Mucosa of descending colon (tissue), 3 donors: ENCODE data around the gene MPEG1. TPM values are rescaled to one million over a fixed set of nuclear protein-coding genes. Genes with fewer than 3 reads are reported as not detected.
A peak's percentile ranks its signal among the peaks of the same experiment; 100 is the strongest.

Source experiments
- ATAC-seq: fragments of 200-7000 bp; cut with Tn5 transposase; one replicate; pipeline ENCODE4 v1.9.1; 2020; ENCODE audit warnings: mild to moderate bottlenecking, moderate library complexity
- DNase-seq, 3 donors: peaks; one replicate each; pipeline ENCODE4 v3.0.0-alpha.2; 2020
- H3K36me3 ChIP-seq: fragments of 200-600 bp; one replicate; pipeline ENCODE4 v1.8.0; 2021; ENCODE audit warnings: low read depth, mild to moderate bottlenecking
- H3K4me1 ChIP-seq: fragments of 200-600 bp; one replicate; pipeline ENCODE4 v1.8.0; 2021; ENCODE audit warnings: low read depth, mild to moderate bottlenecking
- H3K4me3 ChIP-seq: fragments of 200-600 bp; one replicate; pipeline ENCODE4 v1.8.0; 2021; ENCODE audit warnings: mild to moderate bottlenecking
- H3K9me3 ChIP-seq: fragments of 200-600 bp; one replicate; pipeline ENCODE4 v1.8.0; 2021; ENCODE audit warnings: mild to moderate bottlenecking
- CTCF ChIP-seq: fragments of 200-600 bp; IDR thresholded peaks from one replicate; pipeline ENCODE4 v1.8.0; 2022; ENCODE audit warnings: antibody characterized with exemption, mild to moderate bottlenecking
- intact Hi-C, 2 donors: fragments of 100-400 bp; cut with DNase I in 1 of 2; cut with micrococcal nuclease in 1 of 2; formaldehyde crosslinking; loops; one replicate each; pipeline versions ENCODE4 v1.11.0 to v1.11.1; 2022; cut with DNase I, micrococcal nuclease
- long read RNA-seq, 2 donors: library from polyadenylated mRNA; unstranded; transcript quantifications; one replicate each; pipeline ENCODE4 v2.0.0, GENCODE V29; 2019 to 2021
- total RNA-seq, 3 donors: library from RNA; stranded (reverse); fragmentation: NEBNext Ultra II Directional in 2 of 3; extraction: Animal tissue kit (Norgen Biotek cat#: 25700) in 2 of 3; gene quantifications; one replicate each; pipeline versions ENCODE4 v1.2.1 to v1.2.4, GENCODE V29; 2021 to 2023
- donor health status: DM: no; HTN: no; CAD: no; lungs with moderate emphysema.
- donor health status: DM: no; HTN: no; CAD: no.
- donor health status: DM: no; HTN: yes; CAD: no.

MPEG1 gene
- total RNA-seq, result 10 to 100 TPM in 2 of 3 donors, 1 to 10 TPM in 1; 8.7 to 30.8 (median 21.9) TPM
- long read RNA-seq, donor 1, full-length matches to known transcripts, result 8 of 8 reads
- long read RNA-seq, donor 1, partial matches to known transcripts, result 0 of 8 reads
- long read RNA-seq, donor 1, other reads (novel, unspliced or antisense), result 0 of 8 reads
- long read RNA-seq, donor 2, full-length matches to known transcripts, result 2 of 2 reads
- long read RNA-seq, donor 2, partial matches to known transcripts, result 0 of 2 reads
- long read RNA-seq, donor 2, other reads (novel, unspliced or antisense), result 0 of 2 reads

GRCh38 chr11:59212744-59213631, at the start of gene MPEG1:
Gene MPEG1, minus strand, starts transcription at chr11:59212927. Its CDS starts 62 bp downstream, at chr11:59212865.
- Histone ChIP-seq H3K36me3 (no peaks in the 10 kb centered on the region), H3K4me1 (no peaks in the 10 kb centered on the region), H3K9me3 (no peaks in the 10 kb centered on the region), H3K4me3 (no peak within 1 kb of the TSS)
- DNase-seq (no peak), ATAC-seq (peak; percentile 16)
- intact Hi-C loops, result no loop called here
- TF ChIP-seq CTCF, result no peak

GRCh38 chr11:59262177-59262818, 49.6 kb upstream of the MPEG1 start:
- no peaks in the 10 kb centered on the region for H3K4me1 ChIP-seq
- H3K4me3 ChIP-seq, result no peak overlapping the region
- intact Hi-C loops, result no loop called here
- ATAC-seq (no peak), DNase-seq (no peak)
- no peak for TF ChIP-seq CTCF
- H3K36me3 ChIP-seq, result no peaks in the 10 kb centered on the region
- no peaks in the 10 kb centered on the region for H3K9me3 ChIP-seq

GRCh38 chr11:59261150-59261549, 48.4 kb upstream of the MPEG1 start:
- TF ChIP-seq CTCF, result no peak
- no peaks in the 10 kb centered on the region for H3K9me3 ChIP-seq
- H3K4me1 ChIP-seq, result no peaks in the 10 kb centered on the region
- ATAC-seq, result no peak
- intact Hi-C loops, result no loop called here
- H3K4me3 ChIP-seq, result no peak overlapping the region
- H3K36me3 ChIP-seq, result no peaks in the 10 kb centered on the region
- no peak for DNase-seq

GRCh38 chr11:59259867-59260475, 47.2 kb upstream of the MPEG1 start:
- H3K4me1 ChIP-seq, result no peaks in the 10 kb centered on the region
- intact Hi-C loops, result no loop called here
- H3K4me3 ChIP-seq, result no peak overlapping the region
- H3K9me3 ChIP-seq, result no peaks in the 10 kb centered on the region
- ATAC-seq, result no peak
- H3K36me3 ChIP-seq, result no peaks in the 10 kb centered on the region
- TF ChIP-seq CTCF, result no peak
- DNase-seq, result no peak

GRCh38 chr11:59259047-59259446, 46.3 kb upstream of the MPEG1 start:
- intact Hi-C loops, result no loop called here
- Histone ChIP-seq H3K4me1 (no peaks in the 10 kb centered on the region), H3K4me3 (no peak overlapping the region), H3K36me3 (no peaks in the 10 kb centered on the region), H3K9me3 (no peaks in the 10 kb centered on the region)
- no peak for TF ChIP-seq CTCF
- no peak for DNase-seq
- no peak for ATAC-seq
